H1 (cell line): ENCODE measurements around the gene ZNF598.

Experiments
- CTCF ChIP-seq, 3 experiments: IDR thresholded peaks; 1 replicate in 2 of 3; 2 replicates in 1 of 3; pipeline versions ENCODE4 v1.5.1 to v1.6.1; 2011; ENCODE audit warnings: low read length in 3 of 3, mild to moderate bottlenecking in 3 of 3, inconsistent platforms in 2 of 3, low read depth in 1 of 3, moderate library complexity in 1 of 3; ENCODE audit not compliant: insufficient read depth in 1 of 3; ENCODE audit errors: control extremely low read depth in 1 of 3
- EZH2 ChIP-seq: fragments of 200-600 bp; sonication (generic); IDR thresholded peaks from 2 replicates; pipeline ENCODE4 v1.7.1; 2012; ENCODE audit warnings: low read depth, mild to moderate bottlenecking, moderate library complexity, low read length, inconsistent platforms; ENCODE audit not compliant: severe bottlenecking
- GABPA ChIP-seq: IDR thresholded peaks from 2 replicates; pipeline ENCODE4 v1.6.1; 2011; ENCODE audit warnings: mild to moderate bottlenecking, low read length, moderate library complexity, borderline replicate concordance; ENCODE audit not compliant: insufficient read depth
- JUN ChIP-seq: IDR thresholded peaks from 2 replicates; pipeline ENCODE4 v1.6.1; 2011; ENCODE audit warnings: low read depth, mild to moderate bottlenecking, improper control_type of control experiment, low read length
- KDM5A ChIP-seq: fragments of 200-600 bp; IDR thresholded peaks from 2 replicates; pipeline ENCODE4 v1.7.1; 2012; ENCODE audit warnings: mild to moderate bottlenecking, low read length, inconsistent platforms, mixed read lengths
- POLR2A ChIP-seq, 2 experiments: IDR thresholded peaks; 1 replicate in 1 of 2; 2 replicates in 1 of 2; pipeline ENCODE4 v1.6.1; 2011; ENCODE audit warnings: low read depth in 2 of 2, low read length in 2 of 2, mild to moderate bottlenecking in 2 of 2; ENCODE audit errors: control extremely low read depth in 1 of 2
- POLR2AphosphoS5 ChIP-seq: IDR thresholded peaks from 2 replicates; pipeline ENCODE4 v1.6.1; 2011; ENCODE audit warnings: low read depth, low read length
- SP1 ChIP-seq: IDR thresholded peaks from 2 replicates; pipeline ENCODE4 v1.6.1; 2011; ENCODE audit warnings: low read depth, low read length
- USF2 ChIP-seq: IDR thresholded peaks from 2 replicates; pipeline ENCODE4 v1.6.1; 2011; ENCODE audit warnings: low read length, improper control_type of control experiment
- YY1 ChIP-seq: IDR thresholded peaks from 2 replicates; pipeline ENCODE4 v1.6.1; 2011; ENCODE audit warnings: low read depth, mild to moderate bottlenecking, low read length

- TF ChIP-seq SP1 (no peak), EZH2 (no peak), YY1 (no peak), GABPA (no peak), POLR2AphosphoS5 (no peak), POLR2A (IDR thresholded peaks at IDR 0.05; ENCODE audit: control extremely low read depth in 1 of 2, low read depth in 2 of 2, low read length in 2 of 2) (no peak), JUN (no peak), CTCF (IDR thresholded peaks at IDR 0.05; ENCODE audit: control extremely low read depth in 1 of 3, insufficient read depth in 1 of 3, low read depth in 1 of 3, low read length in 3 of 3) (no peak), USF2 (no peak), KDM5A (no peak)
Measured at GRCh38 chr16:1999866-2000514, 9.6 kb downstream of the ZNF598 start.
